MM.1S (cell line): ENCODE measurements around the gene ZBTB43.

Experiments
- CTCF ChIP-seq: fragments of 300-600 bp; sonication (generic); IDR thresholded peaks from 2 replicates; pipeline ENCODE4 v1.5.1; 2016; ENCODE audit warnings: antibody characterized with exemption, low read length, mixed read lengths
- EZH2 ChIP-seq: fragments of 300-600 bp; sonication (generic); optimal IDR thresholded peaks from 2 replicates; pipeline ENCODE3; 2017; ENCODE audit warnings: low read depth, mild to moderate bottlenecking, antibody characterized with exemption, low read length, mixed read lengths

GRCh38 chr9:126880226-126880946, 75.5 kb downstream of the ZBTB43 start:
- no peak for TF ChIP-seq CTCF
- no peak for TF ChIP-seq EZH2
